T47D (cell line): ENCODE results near the gene ADAR.

Experiments used
- DNase-seq, 2 experiments: peaks; one replicate each; pipeline versions ENCODE4 v3.0.0 to v3.0.0-alpha.2; 2011 to 2012; ENCODE audit warnings: low read depth in 1 of 2, low spot score in 1 of 2
- JUND ChIP-seq: IDR thresholded peaks from 2 replicates; pipeline ENCODE4 v1.6.1; 2012; ENCODE audit warnings: low read depth
- in situ Hi-C: cut with HindIII; loops from 2 replicates; pipeline ENCODE4 v1.10.0; 2016; ENCODE audit warnings: low sequenced_read_pairs, low pct_unique_long_range_greater_than_20kb

Gene ADAR

DNA sequence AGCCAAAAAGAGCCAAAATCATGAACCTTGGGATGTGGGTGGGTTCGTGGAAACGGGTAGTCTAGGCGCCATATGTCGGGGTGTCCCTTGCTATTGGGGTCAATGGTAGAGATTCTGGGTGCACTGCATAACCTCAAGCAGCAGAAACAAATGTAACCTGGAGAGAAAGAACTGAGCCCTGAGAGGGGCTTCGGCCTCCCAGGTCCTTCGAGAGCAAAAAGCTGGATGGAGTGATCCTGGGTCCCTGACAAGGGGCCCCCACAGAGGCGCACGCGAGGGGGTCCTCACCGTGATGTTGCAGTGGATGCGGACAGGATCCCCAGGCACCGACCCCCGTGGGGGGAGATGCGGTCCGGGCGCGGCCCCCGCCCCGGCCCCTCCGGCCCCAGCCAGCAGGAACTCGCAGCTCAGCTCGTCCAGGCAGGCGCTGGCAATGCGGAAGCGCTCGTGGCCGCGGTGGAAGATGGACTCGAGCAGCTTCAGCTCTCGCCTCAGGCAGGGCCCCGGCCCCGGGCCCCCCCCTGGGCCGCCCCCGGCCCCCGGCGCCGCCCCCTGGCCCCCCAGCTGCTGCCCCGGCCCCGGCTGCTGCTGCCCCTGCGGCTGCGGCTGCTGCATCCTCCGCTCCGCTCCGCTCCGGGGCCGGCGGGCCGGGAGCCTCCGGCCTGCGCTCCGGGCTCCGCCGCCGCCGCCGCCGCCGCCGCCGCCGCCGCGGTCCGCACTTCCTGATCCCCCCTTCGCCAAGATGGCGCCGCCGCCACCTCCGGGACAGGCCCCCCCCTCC is 49.9 kb downstream of the ADAR start, which contains the start of gene UBE2Q1:
Gene UBE2Q1, minus strand, starts transcription at position 724 of the 781 bp plus-strand sequence. Its CDS starts 109 bp downstream, at position 615.
- no peak for TF ChIP-seq JUND
- in situ Hi-C loops, result no loop called here
- DNase-seq, result peak in 1 of 2 experiments; percentile 39

DNA sequence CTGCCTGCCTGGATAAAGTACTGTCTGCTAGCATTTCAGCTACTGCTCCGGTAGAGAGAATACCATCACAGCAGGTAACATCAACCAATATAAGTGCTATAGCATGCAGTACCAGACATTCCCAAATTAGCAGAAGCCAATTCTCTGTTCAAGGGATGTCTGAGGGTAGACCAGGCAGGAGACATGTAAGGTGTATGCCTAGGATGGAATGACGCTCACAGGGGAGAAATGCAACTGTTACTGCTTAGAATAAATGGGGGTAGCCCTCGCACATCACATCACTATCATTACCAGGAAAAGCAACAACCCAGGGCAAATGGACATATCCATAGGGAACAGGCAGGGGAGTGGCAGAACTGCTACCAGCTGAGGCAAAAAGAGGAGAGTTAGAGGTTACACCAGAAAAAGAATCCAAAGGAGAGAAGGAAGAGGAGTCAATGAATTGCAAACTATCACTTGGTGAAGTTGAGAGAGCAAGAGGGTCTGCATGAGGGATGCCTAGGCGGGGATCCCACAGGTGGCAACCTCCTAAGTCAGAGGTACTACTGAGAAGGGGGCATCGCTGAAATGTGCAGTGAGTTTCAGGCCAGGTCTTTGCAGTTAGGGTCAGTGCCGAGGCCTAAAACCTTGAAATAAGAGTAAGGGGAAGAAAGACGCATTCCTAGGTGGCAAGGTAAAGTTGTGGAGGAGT is 50.6 kb downstream of the ADAR start:
- in situ Hi-C loops, result no loop called here
- DNase-seq, result no peak
- TF ChIP-seq JUND, result no peak

- in situ Hi-C loops, result no loop called here
- no peak for TF ChIP-seq JUND
- DNase-seq, result peak in 1 of 2 experiments; percentile 62
Measured at GRCh38 chr1:154556422-154556821, 51.6 kb downstream of the ADAR start.

GRCh38 chr1:154553056-154554030 is 54.6 kb downstream of the ADAR start:
- in situ Hi-C loops, result no loop called here
- no peak for DNase-seq
- TF ChIP-seq JUND, result no peak

DNA sequence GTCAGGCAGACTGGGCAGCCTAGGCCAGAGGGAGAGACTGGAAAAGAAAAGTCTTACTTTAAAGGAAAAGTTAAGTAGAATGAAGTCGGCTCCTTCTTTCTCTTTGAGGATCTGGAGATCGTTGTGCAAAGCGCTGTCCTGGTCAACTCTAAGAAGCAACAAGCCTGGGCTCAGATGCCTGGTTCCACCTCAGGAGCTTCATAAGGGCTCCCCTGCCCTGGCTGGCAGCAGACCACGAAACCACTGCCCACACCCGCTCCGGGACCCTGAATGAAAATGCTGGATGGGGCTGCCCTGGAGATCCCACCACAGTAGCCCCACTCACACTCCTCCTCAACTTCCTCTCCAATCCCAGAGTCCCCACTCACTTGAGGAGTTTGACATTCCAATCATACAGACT is 56.0 kb downstream of the ADAR start:
- no peak for TF ChIP-seq JUND
- in situ Hi-C loops, result no loop called here
- DNase-seq, result no peak

DNA sequence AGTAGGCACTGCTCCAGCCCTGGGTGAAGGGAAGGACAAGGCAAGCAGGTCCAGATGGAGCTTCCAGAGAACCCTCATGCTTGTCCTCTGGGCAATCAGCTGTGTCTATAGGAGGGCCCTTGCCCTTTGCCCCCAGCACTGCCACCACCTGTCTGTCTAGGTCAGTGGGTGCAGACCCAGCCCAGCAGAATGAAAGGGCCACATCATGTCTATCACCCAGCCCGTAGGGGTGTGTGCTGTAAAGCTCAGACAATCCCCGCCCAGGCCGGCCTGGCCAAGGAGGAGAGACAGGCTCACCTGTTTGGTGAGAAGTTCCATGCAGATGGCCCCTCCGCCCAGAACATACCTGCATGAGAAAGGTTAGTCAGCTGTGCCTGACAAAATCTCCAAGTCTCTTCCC is 56.5 kb downstream of the ADAR start:
- no peak for DNase-seq
- in situ Hi-C loops, result no loop called here
- TF ChIP-seq JUND, result no peak

- no peak for DNase-seq
- no peak for TF ChIP-seq JUND
- in situ Hi-C loops, result no loop called here
Measured at GRCh38 chr1:154550657-154551056, 57.3 kb downstream of the ADAR start.

DNA sequence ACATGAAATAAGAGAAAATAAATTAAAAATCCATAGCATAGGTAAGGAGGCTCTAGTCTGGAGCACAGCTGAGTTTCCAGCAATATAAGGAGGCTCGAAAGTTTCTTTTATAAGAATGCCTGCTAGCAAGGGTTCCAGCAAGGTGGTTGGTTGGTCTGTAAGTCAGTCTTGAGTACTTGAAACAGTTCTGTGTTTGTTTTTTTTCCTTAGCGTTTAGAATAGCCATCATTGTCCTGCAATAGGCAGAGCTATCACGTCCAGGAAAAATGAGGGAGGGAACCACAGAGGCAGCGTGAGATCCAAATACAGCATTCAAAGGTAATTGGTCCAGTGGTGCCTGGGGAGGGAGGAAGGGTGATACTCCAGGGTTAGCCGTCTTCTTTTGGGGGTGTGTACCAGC is 57.9 kb downstream of the ADAR start:
- TF ChIP-seq JUND, result no peak
- DNase-seq, result no peak
- in situ Hi-C loops, result no loop called here

DNA sequence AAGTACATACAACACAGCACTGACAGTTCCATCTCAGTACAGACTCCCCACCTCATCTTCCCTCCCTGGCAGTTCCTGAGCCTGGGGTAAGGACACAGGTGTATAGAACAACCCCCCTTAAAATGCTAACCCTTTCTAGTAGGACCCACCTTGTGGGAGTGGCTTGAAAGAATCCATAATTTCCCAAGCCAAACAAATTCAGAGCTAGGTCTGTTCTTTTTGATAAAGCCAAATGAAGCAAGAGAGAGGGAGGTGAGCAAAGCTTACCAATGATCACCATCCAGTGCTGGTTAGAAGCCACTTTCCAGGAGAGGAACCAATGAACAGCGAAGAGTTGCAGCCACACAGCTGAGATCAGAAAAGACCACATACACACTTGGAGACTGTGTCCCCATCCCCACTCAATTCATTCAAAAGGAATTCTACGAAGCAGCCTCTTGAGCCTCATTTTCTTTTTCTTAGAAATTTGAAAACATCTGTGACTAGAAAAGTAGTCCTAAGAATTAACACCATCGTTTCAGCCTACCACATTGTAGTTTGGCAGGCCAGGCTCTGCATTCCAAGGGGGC is 58.7 kb downstream of the ADAR start:
- DNase-seq, result no peak
- TF ChIP-seq JUND, result no peak
- in situ Hi-C loops, result no loop called here

- DNase-seq, result no peak
- in situ Hi-C loops, result no loop called here
- no peak for TF ChIP-seq JUND
Measured at GRCh38 chr1:154548028-154548427, 60.0 kb downstream of the ADAR start.

DNA sequence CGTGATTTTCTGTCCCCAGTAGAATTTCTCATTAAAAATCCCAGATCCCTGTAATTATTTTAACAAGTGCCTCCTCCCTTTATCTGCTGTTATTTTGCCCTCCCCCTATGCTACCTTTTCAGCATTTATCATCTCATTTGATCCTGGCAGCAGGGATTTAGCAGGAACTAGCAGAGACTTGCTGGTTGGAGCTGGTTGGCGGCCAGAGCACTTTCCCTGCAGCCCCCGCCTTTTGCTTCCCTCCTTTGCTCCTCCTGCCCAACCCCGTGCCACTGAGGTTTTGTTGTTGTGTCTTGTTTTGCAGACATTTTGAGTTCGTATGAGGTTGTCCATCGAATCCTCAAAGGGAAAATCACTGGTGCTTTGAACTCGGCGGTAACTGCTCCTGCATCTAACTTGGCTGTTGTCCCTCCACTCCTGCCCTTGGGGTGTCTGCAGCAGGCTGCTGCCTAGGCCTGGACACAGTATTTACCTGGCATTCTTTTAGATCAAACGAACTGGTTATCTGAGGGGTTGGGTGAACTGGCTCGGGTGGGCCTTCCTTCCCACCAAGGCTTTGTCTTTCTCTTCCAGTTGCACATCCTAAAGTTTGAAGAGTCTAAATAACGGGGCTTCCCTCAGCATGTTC is 60.8 kb downstream of the ADAR start:
- no peak for DNase-seq
- no peak for TF ChIP-seq JUND
- in situ Hi-C loops, result no loop called here

DNA sequence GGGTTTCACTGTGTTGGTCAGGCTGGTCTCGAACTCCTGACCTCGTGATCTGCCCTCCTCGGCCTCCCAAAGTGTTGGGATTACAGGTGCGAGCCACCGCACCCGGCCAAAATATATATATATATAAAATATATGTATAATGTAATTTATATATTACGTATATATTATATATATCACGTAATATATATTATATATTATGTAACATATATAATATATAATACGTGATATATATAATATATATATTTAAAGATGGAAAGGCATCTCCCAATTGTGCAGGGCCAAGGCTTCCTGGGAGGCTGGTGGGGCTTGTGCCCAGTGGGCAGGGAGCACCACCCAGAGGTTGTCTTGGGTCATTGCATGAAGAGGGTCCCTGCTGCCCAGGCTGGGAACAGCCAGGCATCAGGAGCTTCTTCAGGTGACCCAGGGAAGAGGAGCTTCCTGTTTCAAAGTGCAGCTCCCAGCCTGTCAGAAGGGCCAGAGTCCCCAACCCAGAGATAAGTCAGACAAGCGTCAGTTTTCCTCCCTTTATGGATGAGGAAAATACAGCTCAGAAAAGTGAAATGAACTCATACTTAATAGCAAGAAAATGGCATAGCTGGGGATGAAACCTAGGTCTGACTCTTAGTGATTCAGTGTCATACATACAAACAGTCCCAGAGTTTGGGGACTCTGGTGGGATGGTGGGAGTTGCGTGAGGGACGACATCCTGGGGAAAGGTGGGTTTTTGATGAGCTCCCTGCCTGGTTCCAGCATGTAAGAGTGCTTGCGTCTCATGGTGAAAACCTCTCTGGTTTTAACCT is 61.5 kb downstream of the ADAR start:
- TF ChIP-seq JUND, result no peak
- peak; percentile 56 to 83 for DNase-seq
- in situ Hi-C loops, result no loop called here
